ENCODE results near the gene S1PR4.

The S1PR4 gene

GRCh38 chr19:3192228-3192635 lies 13.7 kb downstream of the S1PR4 start:
- H3K27ac ChIP-seq (ENCODE audit: low read depth, low read length) = no peak overlapping the region
- 96% methylated on average over 32 of the region's 32 CpGs for WGBS
- H3K4me1 ChIP-seq (ENCODE audit: insufficient read depth, low read length) = peaks cover 2% of the 10 kb centered on the region; the same call in 1 of the 2 replicates
- H3K36me3 ChIP-seq (ENCODE audit: insufficient read depth, low read length) = peaks cover 33% of the 10 kb centered on the region
- no peak overlapping the region for H3K4me3 ChIP-seq (ENCODE audit: low read length)
- no peaks in the 10 kb centered on the region for H3K9me3 ChIP-seq (ENCODE audit: insufficient read depth, low read depth, low read length)
- H3K9ac ChIP-seq (ENCODE audit: low read depth, low read length) = no peak overlapping the region
- H3K27me3 ChIP-seq (ENCODE audit: insufficient read depth, low read length) = no peaks in the 10 kb centered on the region

GRCh38 chr19:3192684-3193083 lies 14.1 kb downstream of the S1PR4 start:
- H3K9me3 ChIP-seq (ENCODE audit: insufficient read depth, low read depth, low read length) = no peaks in the 10 kb centered on the region
- WGBS = 95% methylated on average over 14 of the region's 14 CpGs

GRCh38 chr19:3193256-3194105 lies 14.9 kb downstream of the S1PR4 start:
- WGBS = 95% methylated on average over 40 of the region's 40 CpGs
- H3K9ac ChIP-seq (ENCODE audit: low read depth, low read length) = no peak overlapping the region
- H3K27ac ChIP-seq (ENCODE audit: low read depth, low read length) = no peak overlapping the region

More at GRCh38 chr19:3192684-3193083, 14.1 kb downstream of the S1PR4 start:
- Histone ChIP-seq H3K4me3 (ENCODE audit: low read length) (no peak overlapping the region), H3K27me3 (ENCODE audit: insufficient read depth, low read length) (no peaks in the 10 kb centered on the region), H3K4me1 (ENCODE audit: insufficient read depth, low read length) (no peaks in the 10 kb centered on the region), H3K36me3 (ENCODE audit: insufficient read depth, low read length) (peaks cover 33% of the 10 kb centered on the region), H3K27ac (ENCODE audit: low read depth, low read length) (no peak overlapping the region), H3K9ac (ENCODE audit: low read depth, low read length) (no peak overlapping the region)

GRCh38 chr19:3194106-3195087 lies 15.8 kb downstream of the S1PR4 start:
- Histone ChIP-seq H3K27ac (ENCODE audit: low read depth, low read length) (no peak overlapping the region), H3K4me3 (ENCODE audit: low read length) (no peak overlapping the region), H3K9ac (ENCODE audit: low read depth, low read length) (no peak overlapping the region), H3K27me3 (ENCODE audit: insufficient read depth, low read length) (no peaks in the 10 kb centered on the region), H3K9me3 (ENCODE audit: insufficient read depth, low read depth, low read length) (no peaks in the 10 kb centered on the region), H3K4me1 (ENCODE audit: insufficient read depth, low read length) (no peaks in the 10 kb centered on the region), H3K36me3 (ENCODE audit: insufficient read depth, low read length) (peaks cover 36% of the 10 kb centered on the region)
- 90% methylated on average over 17 of the region's 17 CpGs for WGBS

More at GRCh38 chr19:3193256-3194105, 14.9 kb downstream of the S1PR4 start:
- Histone ChIP-seq H3K4me1 (ENCODE audit: insufficient read depth, low read length) (no peaks in the 10 kb centered on the region), H3K4me3 (ENCODE audit: low read length) (no peak overlapping the region), H3K9me3 (ENCODE audit: insufficient read depth, low read depth, low read length) (no peaks in the 10 kb centered on the region), H3K36me3 (ENCODE audit: insufficient read depth, low read length) (peaks cover 35% of the 10 kb centered on the region), H3K27me3 (ENCODE audit: insufficient read depth, low read length) (no peaks in the 10 kb centered on the region)

GRCh38 chr19:3196064-3196932 lies 17.7 kb downstream of the S1PR4 start:
- WGBS = 95% methylated on average over 42 of the region's 42 CpGs
- H3K27ac ChIP-seq (ENCODE audit: low read depth, low read length) = no peak overlapping the region

GRCh38 chr19:3196933-3197205 lies 18.3 kb downstream of the S1PR4 start:
- no peaks in the 10 kb centered on the region for H3K9me3 ChIP-seq (ENCODE audit: insufficient read depth, low read depth, low read length)
- H3K27me3 ChIP-seq (ENCODE audit: insufficient read depth, low read length) = no peaks in the 10 kb centered on the region
- peaks cover 44% of the 10 kb centered on the region for H3K36me3 ChIP-seq (ENCODE audit: insufficient read depth, low read length)
- H3K4me3 ChIP-seq (ENCODE audit: low read length) = no peak overlapping the region
- H3K9ac ChIP-seq (ENCODE audit: low read depth, low read length) = no peak overlapping the region
- H3K27ac ChIP-seq (ENCODE audit: low read depth, low read length) = no peak overlapping the region
- no peaks in the 10 kb centered on the region for H3K4me1 ChIP-seq (ENCODE audit: insufficient read depth, low read length)
- WGBS = 97% methylated on average over 14 of the region's 14 CpGs

More at GRCh38 chr19:3196064-3196932, 17.7 kb downstream of the S1PR4 start:
- peaks cover 41% of the 10 kb centered on the region for H3K36me3 ChIP-seq (ENCODE audit: insufficient read depth, low read length)
- no peaks in the 10 kb centered on the region for H3K4me1 ChIP-seq (ENCODE audit: insufficient read depth, low read length)
- H3K4me3 ChIP-seq (ENCODE audit: low read length) = no peak overlapping the region
- no peak overlapping the region for H3K9ac ChIP-seq (ENCODE audit: low read depth, low read length)
- H3K27me3 ChIP-seq (ENCODE audit: insufficient read depth, low read length) = no peaks in the 10 kb centered on the region
- no peaks in the 10 kb centered on the region for H3K9me3 ChIP-seq (ENCODE audit: insufficient read depth, low read depth, low read length)

- Histone ChIP-seq H3K4me1 (ENCODE audit: insufficient read depth, low read length) (no peaks in the 10 kb centered on the region), H3K9ac (ENCODE audit: low read depth, low read length) (no peak overlapping the region), H3K27me3 (ENCODE audit: insufficient read depth, low read length) (no peaks in the 10 kb centered on the region), H3K36me3 (ENCODE audit: insufficient read depth, low read length) (peaks cover 52% of the 10 kb centered on the region), H3K4me3 (ENCODE audit: low read length) (no peak overlapping the region), H3K9me3 (ENCODE audit: insufficient read depth, low read depth, low read length) (no peaks in the 10 kb centered on the region), H3K27ac (ENCODE audit: low read depth, low read length) (no peak overlapping the region)
- WGBS = 95% methylated on average over 40 of the region's 43 CpGs
These were observed 20.5 kb downstream of the S1PR4 start for GRCh38 chr19:3198901-3199700.

GRCh38 chr19:3201072-3201700 lies 22.6 kb downstream of the S1PR4 start:
- Histone ChIP-seq H3K27ac (ENCODE audit: low read depth, low read length) (no peak overlapping the region), H3K9me3 (ENCODE audit: insufficient read depth, low read depth, low read length) (no peaks in the 10 kb centered on the region), H3K4me3 (ENCODE audit: low read length) (no peak overlapping the region), H3K36me3 (ENCODE audit: insufficient read depth, low read length) (peaks cover 59% of the 10 kb centered on the region), H3K4me1 (ENCODE audit: insufficient read depth, low read length) (no peaks in the 10 kb centered on the region), H3K27me3 (ENCODE audit: insufficient read depth, low read length) (no peaks in the 10 kb centered on the region), H3K9ac (ENCODE audit: low read depth, low read length) (no peak overlapping the region)
- WGBS = 95% methylated on average over 39 of the region's 39 CpGs

GRCh38 chr19:3201911-3202310 lies 23.3 kb downstream of the S1PR4 start:
- H3K27me3 ChIP-seq (ENCODE audit: insufficient read depth, low read length) = no peaks in the 10 kb centered on the region
- H3K9me3 ChIP-seq (ENCODE audit: insufficient read depth, low read depth, low read length) = no peaks in the 10 kb centered on the region
- H3K4me1 ChIP-seq (ENCODE audit: insufficient read depth, low read length) = no peaks in the 10 kb centered on the region
- 97% methylated on average over 14 of the region's 14 CpGs for WGBS
- H3K4me3 ChIP-seq (ENCODE audit: low read length) = no peak overlapping the region
- H3K36me3 ChIP-seq (ENCODE audit: insufficient read depth, low read length) = peaks cover 59% of the 10 kb centered on the region
- no peak overlapping the region for H3K9ac ChIP-seq (ENCODE audit: low read depth, low read length)
- no peak overlapping the region for H3K27ac ChIP-seq (ENCODE audit: low read depth, low read length)

- Histone ChIP-seq H3K9me3 (ENCODE audit: insufficient read depth, low read depth, low read length) (no peaks in the 10 kb centered on the region), H3K4me1 (ENCODE audit: insufficient read depth, low read length) (no peaks in the 10 kb centered on the region), H3K36me3 (ENCODE audit: insufficient read depth, low read length) (peaks cover 63% of the 10 kb centered on the region), H3K27me3 (ENCODE audit: insufficient read depth, low read length) (no peaks in the 10 kb centered on the region), H3K27ac (ENCODE audit: low read depth, low read length) (no peak overlapping the region), H3K4me3 (ENCODE audit: low read length) (no peak overlapping the region), H3K9ac (ENCODE audit: low read depth, low read length) (no peak overlapping the region)
- 92% methylated on average over 12 of the region's 12 CpGs for WGBS
These were observed 23.8 kb downstream of the S1PR4 start for GRCh38 chr19:3202346-3202745.

All from HUES64 (cell line).